ENCODE results near the gene TMEM9B.

The TMEM9B gene

GRCh38 chr11:8930456-8931175 lies 33.6 kb downstream of the TMEM9B start:
- DNase-seq (ENCODE audit: low read depth in 2 of 2) = no peak

GRCh38 chr11:8928981-8929615 lies 35.1 kb downstream of the TMEM9B start:
- no peak for DNase-seq (ENCODE audit: low read depth in 2 of 2)

- DNase-seq (ENCODE audit: low read depth in 2 of 2) = no peak
Observed at GRCh38 chr11:8928205-8928604, 36.0 kb downstream of the TMEM9B start.

GRCh38 chr11:8927233-8927632 lies 37.0 kb downstream of the TMEM9B start:
- DNase-seq (ENCODE audit: low read depth in 2 of 2) = no peak

- no peak for DNase-seq (ENCODE audit: low read depth in 2 of 2)
Observed at GRCh38 chr11:8926236-8926635, 38.0 kb downstream of the TMEM9B start.

GRCh38 chr11:8925711-8926110 lies 38.5 kb downstream of the TMEM9B start:
- no peak for DNase-seq (ENCODE audit: low read depth in 2 of 2)

- no peak for DNase-seq (ENCODE audit: low read depth in 2 of 2)
Observed at GRCh38 chr11:8922691-8923090, 41.6 kb downstream of the TMEM9B start.

GRCh38 chr11:8917157-8917825 lies 47.0 kb downstream of the TMEM9B start:
- no peak for DNase-seq (ENCODE audit: low read depth in 2 of 2)

GRCh38 chr11:8914661-8915018 lies 49.6 kb downstream of the TMEM9B start:
- DNase-seq (ENCODE audit: low read depth in 2 of 2) = no peak

GRCh38 chr11:8913961-8914660 lies 50.1 kb downstream of the TMEM9B start:
- DNase-seq (ENCODE audit: low read depth in 2 of 2) = peak; percentile 31 to 34

GRCh38 chr11:8911029-8911823 lies 53.0 kb downstream of the TMEM9B start, which contains the start of gene AKIP1:
TSS of gene AKIP1 (plus strand) at chr11:8911189. CDS start at chr11:8911450, 261 bp downstream.
- DNase-seq (ENCODE audit: low read depth in 2 of 2) = peak; percentile 65 to 80

GRCh38 chr11:8910649-8911026 lies 53.6 kb downstream of the TMEM9B start:
- no peak for DNase-seq (ENCODE audit: low read depth in 2 of 2)

- DNase-seq (ENCODE audit: low read depth in 2 of 2) = no peak
Observed at GRCh38 chr11:8908099-8908498, 56.1 kb downstream of the TMEM9B start.

- no peak for DNase-seq (ENCODE audit: low read depth in 2 of 2)
Observed at GRCh38 chr11:8907116-8907515, 57.1 kb downstream of the TMEM9B start.

GRCh38 chr11:8905528-8906165 lies 58.6 kb downstream of the TMEM9B start:
- no peak for DNase-seq (ENCODE audit: low read depth in 2 of 2)

GRCh38 chr11:8899119-8899753 lies 65.0 kb downstream of the TMEM9B start:
- no peak for DNase-seq (ENCODE audit: low read depth in 2 of 2)
